Tibial nerve (tissue), 4 donors: ENCODE results near the gene NCK2. TPM values are rescaled to one million over a fixed set of nuclear protein-coding genes. Genes with fewer than 3 reads are reported as not detected.

Source experiments
- DNase-seq, 2 donors: peaks; one replicate each; pipeline ENCODE4 v3.0.0-alpha.2; 2019; ENCODE audit warnings: low spot score in 2 of 2
- H3K27ac ChIP-seq, 4 donors: fragments of 200-600 bp; sonication (generic) in 3 of 4; one replicate each; pipeline ENCODE4 v1.5.1; 2017 to 2019; ENCODE audit warnings: mild to moderate bottlenecking in 1 of 4
- H3K27me3 ChIP-seq, 2 donors: fragments of 200-600 bp; sonication (generic) in 1 of 2; one replicate each; pipeline versions ENCODE4 v1.5.1 to v1.6.0; 2017 to 2019
- H3K36me3 ChIP-seq, 3 donors: fragments of 200-600 bp; sonication (generic); one replicate each; pipeline ENCODE4 v1.5.1; 2018 to 2019
- H3K4me1 ChIP-seq, 4 donors: fragments of 200-600 bp; sonication (generic) in 3 of 4; one replicate each; pipeline ENCODE4 v1.5.1; 2017 to 2019
- H3K4me3 ChIP-seq, 4 donors: fragments of 200-600 bp; sonication (generic) in 3 of 4; one replicate each; pipeline ENCODE4 v1.5.1; 2017 to 2019; ENCODE audit warnings: mild to moderate bottlenecking in 1 of 4, moderate library complexity in 1 of 4
- H3K9me3 ChIP-seq, 4 donors: fragments of 200-600 bp; sonication (generic) in 3 of 4; one replicate each; pipeline ENCODE4 v1.5.1; 2017 to 2019
- CTCF ChIP-seq, 5 experiments: fragments of 200-600 bp in 3 of 5; fragments of 450-650 bp in 2 of 5; sonication (generic) in 3 of 5; IDR thresholded peaks; one replicate each; pipeline ENCODE4 v1.5.1; 2016 to 2019; ENCODE audit warnings: antibody characterized with exemption in 5 of 5, mild to moderate bottlenecking in 3 of 5, moderate library complexity in 2 of 5
- EP300 ChIP-seq, 2 donors: sonication (generic); formaldehyde crosslinking; IDR thresholded peaks; one replicate each; pipeline ENCODE4 v1.6.1; 2017; ENCODE audit warnings: antibody characterized with exemption in 2 of 2, mild to moderate bottlenecking in 1 of 2
- POLR2A ChIP-seq, 2 donors: fragments of 450-650 bp; IDR thresholded peaks; one replicate each; pipeline ENCODE4 v1.6.1; 2017; ENCODE audit warnings: antibody characterized with exemption in 2 of 2, mild to moderate bottlenecking in 2 of 2, moderate library complexity in 2 of 2
- WGBS, 2 donors: methylation state at CpG; one replicate each; pipeline ENCODE4 v1.1.5; 2018; 5-methylcytosine and 5-hydroxymethylcytosine counted together
- total RNA-seq, 4 donors: library from RNA; depleted of rRNA; stranded (reverse); fragments of >200 nt; gene quantifications; one replicate each; pipeline ENCODE4 v1.1.0, GENCODE V29; 2016

Gene NCK2
- total RNA-seq, 4 donors from 2014 or later: 22.6 to 35.9 (median 28.1) TPM

- no peak for DNase-seq
- H3K9me3 ChIP-seq: no peaks in the 10 kb centered on the region
- no peaks in the 10 kb centered on the region for H3K36me3 ChIP-seq
- WGBS, 2 donors: 94 to 96% methylated on average over 6 of the region's 6 CpGs
- H3K27ac ChIP-seq: no peak overlapping the region
- TF ChIP-seq CTCF (IDR thresholded peaks at IDR 0.05) (no peak), POLR2A (IDR thresholded peaks at IDR 0.05) (no peak), EP300 (IDR thresholded peaks at IDR 0.05) (no peak)
- H3K4me3 ChIP-seq: no peak overlapping the region
- H3K4me1 ChIP-seq: no peaks in the 10 kb centered on the region
- no peaks in the 10 kb centered on the region for H3K27me3 ChIP-seq
These were observed 8.6 kb upstream of the NCK2 start for GRCh38 chr2:105736145-105736544.

- no peaks in the 10 kb centered on the region for H3K27me3 ChIP-seq
- 84 to 91% methylated on average over 6 of the region's 6 CpGs for WGBS, 2 donors
- no peak overlapping the region for H3K4me3 ChIP-seq
- H3K9me3 ChIP-seq: no peaks in the 10 kb centered on the region
- TF ChIP-seq CTCF (IDR thresholded peaks at IDR 0.05): no peak
- no peak for TF ChIP-seq POLR2A (IDR thresholded peaks at IDR 0.05)
- TF ChIP-seq EP300 (IDR thresholded peaks at IDR 0.05): no peak
- DNase-seq: no peak
- no peak overlapping the region for H3K27ac ChIP-seq
- no peaks in the 10 kb centered on the region for H3K4me1 ChIP-seq
- no peaks in the 10 kb centered on the region for H3K36me3 ChIP-seq
These were observed 6.6 kb upstream of the NCK2 start for GRCh38 chr2:105737980-105738657.

- no peaks in the 10 kb centered on the region for H3K36me3 ChIP-seq
- peaks cover 0 to 2% (median under 1%) of the 10 kb centered on the region in 4 donors for H3K4me1 ChIP-seq
- no peak overlapping the region for H3K4me3 ChIP-seq
- no peak for DNase-seq
- TF ChIP-seq EP300 (IDR thresholded peaks at IDR 0.05): no peak
- no peak for TF ChIP-seq POLR2A (IDR thresholded peaks at IDR 0.05)
- no peak for TF ChIP-seq CTCF (IDR thresholded peaks at IDR 0.05)
- H3K27ac ChIP-seq: no peak overlapping the region
- H3K27me3 ChIP-seq: no peaks in the 10 kb centered on the region
- 70 to 72% methylated on average over 6 of the region's 6 CpGs for WGBS, 2 donors
- no peaks in the 10 kb centered on the region for H3K9me3 ChIP-seq
These were observed 6.0 kb upstream of the NCK2 start for GRCh38 chr2:105738658-105739241.

GRCh38 chr2:105739426-105739825, 5.3 kb upstream of the NCK2 start:
- H3K9me3 ChIP-seq: no peaks in the 10 kb centered on the region
- no peaks in the 10 kb centered on the region for H3K27me3 ChIP-seq
- no peaks in the 10 kb centered on the region for H3K36me3 ChIP-seq
- WGBS, 2 donors: 76 to 81% methylated on average over 8 of the region's 8 CpGs
- TF ChIP-seq EP300 (IDR thresholded peaks at IDR 0.05) (no peak), POLR2A (IDR thresholded peaks at IDR 0.05) (no peak), CTCF (IDR thresholded peaks at IDR 0.05) (no peak)
- DNase-seq: no peak
- H3K27ac ChIP-seq: no peak overlapping the region
- H3K4me3 ChIP-seq: no peak overlapping the region
- H3K4me1 ChIP-seq: peaks cover 0 to 8% (median 2%) of the 10 kb centered on the region in 4 donors

GRCh38 chr2:105739944-105740530, 4.7 kb upstream of the NCK2 start:
- H3K27me3 ChIP-seq: no peaks in the 10 kb centered on the region
- no peak overlapping the region for H3K27ac ChIP-seq
- no peak for TF ChIP-seq CTCF (IDR thresholded peaks at IDR 0.05)
- TF ChIP-seq EP300 (IDR thresholded peaks at IDR 0.05): no peak
- no peak for TF ChIP-seq POLR2A (IDR thresholded peaks at IDR 0.05)
- H3K9me3 ChIP-seq: no peaks in the 10 kb centered on the region
- no peak overlapping the region for H3K4me3 ChIP-seq
- WGBS, 2 donors: 81 to 92% methylated on average over 7 of the region's 7 CpGs
- no peaks in the 10 kb centered on the region for H3K36me3 ChIP-seq
- no peak for DNase-seq
- peaks cover 0 to 8% (median 2%) of the 10 kb centered on the region in 4 donors for H3K4me1 ChIP-seq
